GM12892 (cell line): Measurements from ENCODE around the gene DNAH1.

Source experiments
- POLR2A ChIP-seq: IDR thresholded peaks from 2 replicates; pipeline ENCODE4 v1.6.1; 2011; ENCODE audit warnings: low read depth, low read length, control low read depth
- TAF1 ChIP-seq: IDR thresholded peaks from 2 replicates; pipeline ENCODE4 v1.6.1; 2011; ENCODE audit warnings: low read depth, mild to moderate bottlenecking, control low read depth, low read length, borderline replicate concordance

DNA sequence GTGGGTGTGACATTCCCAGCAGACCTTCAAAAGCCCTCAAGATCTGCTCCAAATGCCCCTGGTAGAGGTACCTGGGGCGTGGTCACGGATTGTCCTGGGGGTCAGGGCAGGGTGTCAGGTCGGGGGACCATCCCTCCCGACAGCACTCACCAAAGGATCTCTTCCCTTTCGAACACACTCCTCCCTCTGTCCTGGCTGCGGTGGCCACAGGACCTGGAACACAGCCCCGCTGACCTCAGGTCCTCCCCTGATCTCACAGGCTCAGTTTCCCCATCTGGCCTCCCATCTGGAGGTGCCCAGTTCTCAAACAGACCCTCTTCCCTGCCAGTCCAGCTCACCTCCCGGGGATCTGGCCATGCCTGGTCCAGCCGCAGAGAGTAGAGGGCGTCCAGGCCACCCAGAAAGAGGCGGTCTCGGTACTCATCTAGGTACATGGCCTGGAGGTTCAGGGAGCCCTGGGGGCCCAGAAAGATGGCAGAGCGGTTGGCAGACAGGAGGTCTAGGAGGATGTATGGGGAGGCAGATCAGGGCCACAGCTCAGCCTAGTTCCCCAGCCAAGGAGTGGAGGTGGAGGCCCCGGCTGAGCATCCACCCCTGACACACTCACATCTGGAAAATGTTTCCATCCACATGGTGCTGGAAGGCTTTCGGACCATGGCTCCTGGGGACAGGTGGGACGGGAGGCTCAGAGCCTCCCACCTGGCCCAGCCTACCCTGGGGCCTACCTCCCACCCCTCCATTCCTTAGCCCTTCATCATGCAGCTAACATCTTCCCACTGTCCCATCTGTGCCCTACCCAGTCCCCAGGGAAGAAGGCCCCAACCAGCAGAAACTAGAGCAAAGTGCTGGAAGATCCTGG, 126.5 kb downstream of the DNAH1 start:
- TF ChIP-seq POLR2A (no peak), TAF1 (no peak)
